H9 (cell line): ENCODE data around the gene IAH1. TPM values are rescaled to one million over a fixed set of nuclear protein-coding genes. Genes with fewer than 3 reads are reported as not detected.

Experiments used
- DNase-seq: peaks from one replicate; pipeline ENCODE4 v3.0.0-alpha.2; 2017
- H2AFZ ChIP-seq: one replicate; pipeline ENCODE4 v1.6.1; 2013; ENCODE audit warnings: mild to moderate bottlenecking, low read length, control low read depth, moderate library complexity
- H2AK5ac ChIP-seq: 2 replicates; pipeline ENCODE4 v1.6.1; 2013; ENCODE audit warnings: low read length, control low read depth, mixed read lengths; ENCODE audit not compliant: insufficient read length
- H2BK120ac ChIP-seq: one replicate; pipeline ENCODE4 v1.6.1; 2013; ENCODE audit warnings: low read depth, mild to moderate bottlenecking, low read length, control low read depth, inconsistent platforms; ENCODE audit not compliant: poor library complexity, severe bottlenecking
- H2BK12ac ChIP-seq: 2 replicates; pipeline ENCODE4 v1.6.1; 2013; ENCODE audit warnings: low read length, control low read depth, mixed read lengths, low read depth; ENCODE audit not compliant: insufficient read length
- H2BK15ac ChIP-seq: 2 replicates; pipeline ENCODE4 v1.6.1; 2013; ENCODE audit warnings: low read depth, low read length, control low read depth
- H2BK20ac ChIP-seq: one replicate; pipeline ENCODE4 v1.6.1; 2013; ENCODE audit warnings: low read depth, mild to moderate bottlenecking, low read length, control low read depth, inconsistent platforms; ENCODE audit not compliant: poor library complexity, severe bottlenecking
- H2BK5ac ChIP-seq: 2 replicates; pipeline ENCODE4 v1.6.1; 2013; ENCODE audit warnings: low read length, control low read depth, mixed read lengths; ENCODE audit not compliant: insufficient read length
- H3K14ac ChIP-seq: 2 replicates; pipeline ENCODE4 v1.6.1; 2013; ENCODE audit warnings: low read length, control low read depth; ENCODE audit not compliant: insufficient read depth
- H3K18ac ChIP-seq: 2 replicates; pipeline ENCODE4 v1.6.1; 2013; ENCODE audit warnings: low read depth, mild to moderate bottlenecking, mixed read lengths, low read length, control low read depth; ENCODE audit not compliant: insufficient read length
- H3K23ac ChIP-seq: 2 replicates; pipeline ENCODE4 v1.6.1; 2013; ENCODE audit warnings: low read length, control low read depth, mixed read lengths, low read depth; ENCODE audit not compliant: insufficient read length
- H3K23me2 ChIP-seq: 2 replicates; pipeline ENCODE4 v1.6.1; 2013; ENCODE audit warnings: low read depth, mild to moderate bottlenecking, mixed read lengths, low read length, control low read depth; ENCODE audit not compliant: insufficient read length, poor library complexity, severe bottlenecking
- H3K27ac ChIP-seq: 2 replicates; pipeline ENCODE4 v1.5.1; 2013; ENCODE audit warnings: low read length, control low read depth, mixed read lengths, low read depth; ENCODE audit not compliant: insufficient read length
- H3K27me3 ChIP-seq: 2 replicates; pipeline ENCODE4 v1.6.1; 2013; ENCODE audit warnings: low read length, control low read depth, inconsistent platforms; ENCODE audit not compliant: insufficient read depth
- H3K4ac ChIP-seq: 2 replicates; pipeline ENCODE4 v1.6.1; 2013; ENCODE audit warnings: low read depth, mild to moderate bottlenecking, control low read depth, inconsistent platforms, low read length, moderate library complexity
- H3K4me1 ChIP-seq: 2 replicates; pipeline ENCODE4 v1.6.1; 2013; ENCODE audit warnings: low read length, control low read depth, inconsistent platforms; ENCODE audit not compliant: insufficient read depth
- H3K4me2 ChIP-seq: 2 replicates; pipeline ENCODE4 v1.6.1; 2013; ENCODE audit warnings: low read length, control low read depth, mixed read lengths; ENCODE audit not compliant: insufficient read length, insufficient read depth
- H3K56ac ChIP-seq: 2 replicates; pipeline ENCODE4 v1.6.1; 2013; ENCODE audit warnings: low read depth, mild to moderate bottlenecking, mixed read lengths, low read length, control low read depth; ENCODE audit not compliant: insufficient read length
- H3K79me1 ChIP-seq: 2 replicates; pipeline ENCODE4 v1.6.1; 2013; ENCODE audit warnings: low read depth, mild to moderate bottlenecking, moderate library complexity, low read length, control low read depth, inconsistent platforms; ENCODE audit not compliant: insufficient read depth, poor library complexity, severe bottlenecking
- H3K79me2 ChIP-seq: 2 replicates; pipeline ENCODE4 v1.6.1; 2013; ENCODE audit warnings: low read length, control low read depth, inconsistent platforms; ENCODE audit not compliant: insufficient read depth
- H3K9ac ChIP-seq: 2 replicates; pipeline ENCODE4 v1.6.1; 2013; ENCODE audit warnings: low read length, control low read depth, mixed read lengths; ENCODE audit not compliant: insufficient read length; ENCODE audit errors: extremely low read depth
- H3K9me3 ChIP-seq: one replicate; pipeline ENCODE4 v1.6.1; 2013; ENCODE audit warnings: low read depth, low read length, inconsistent platforms; ENCODE audit not compliant: control insufficient read depth
- H3T11ph ChIP-seq: one replicate; pipeline ENCODE4 v1.6.1; 2013; ENCODE audit warnings: mild to moderate bottlenecking, low read length, control low read depth, inconsistent platforms
- H4K20me1 ChIP-seq: one replicate; pipeline ENCODE4 v1.6.1; 2013; ENCODE audit not compliant: control insufficient read depth, insufficient read length, insufficient read depth
- H4K5ac ChIP-seq: 2 replicates; pipeline ENCODE4 v1.6.1; 2013; ENCODE audit warnings: low read depth, mild to moderate bottlenecking, mixed read lengths, low read length, control low read depth; ENCODE audit not compliant: insufficient read length
- H4K8ac ChIP-seq: replicated peaks from 2 replicates; pipeline ENCODE4 v1.6.1; 2013; ENCODE audit warnings: low read length, control low read depth, mixed read lengths, low read depth; ENCODE audit not compliant: insufficient read length
- H4K91ac ChIP-seq: 2 replicates; pipeline ENCODE4 v1.6.1; 2013; ENCODE audit warnings: low read depth, mild to moderate bottlenecking, moderate library complexity, mixed read lengths, low read length, control low read depth; ENCODE audit not compliant: insufficient read length
- H3K27ac Mint-ChIP-seq, 3 experiments: 2 replicates in 2 of 3; 3 replicates in 1 of 3; pipeline ENCODE4 v1.8.0; 2020 to 2021; ENCODE audit warnings: mixed read lengths in 3 of 3, mild to moderate bottlenecking in 1 of 3, moderate library complexity in 1 of 3
- H3K27me3 Mint-ChIP-seq: 2 replicates; pipeline ENCODE4 v1.8.0; 2021; ENCODE audit warnings: low read depth, mild to moderate bottlenecking, moderate library complexity, mixed read lengths
- H3K36me3 Mint-ChIP-seq, 3 experiments: 2 replicates in 2 of 3; 3 replicates in 1 of 3; pipeline ENCODE4 v1.8.0; 2020 to 2021; ENCODE audit warnings: low read depth in 3 of 3, mixed read lengths in 3 of 3; ENCODE audit not compliant: insufficient read depth in 1 of 3
- H3K4me1 Mint-ChIP-seq, 2 experiments: 2 replicates each; pipeline ENCODE4 v1.8.0; 2020; ENCODE audit warnings: mixed read lengths in 2 of 2
- H3K4me3 Mint-ChIP-seq, 2 experiments: 2 replicates in 1 of 2; 3 replicates in 1 of 2; pipeline ENCODE4 v1.8.0; 2020 to 2021; ENCODE audit warnings: mild to moderate bottlenecking in 2 of 2, mixed read lengths in 2 of 2, moderate library complexity in 1 of 2
- H3K9me3 Mint-ChIP-seq, 2 experiments: 2 replicates in 1 of 2; 3 replicates in 1 of 2; pipeline ENCODE4 v1.8.0; 2020; ENCODE audit warnings: mild to moderate bottlenecking in 2 of 2, mixed read lengths in 2 of 2, moderate library complexity in 1 of 2
- WGBS: extraction: QIAGEN DNeasy Blood & Tissue Kit; methylation state at CpG from one replicate; pipeline ENCODE4 v1.1.7; 2013; ENCODE audit warnings: missing lambda C conversion rate, low lambda C conversion rate, mixed read lengths; ENCODE audit not compliant: insufficient read length; ENCODE audit errors: extremely low coverage; 5-methylcytosine and 5-hydroxymethylcytosine counted together
- total RNA-seq: library from RNA; stranded (reverse); gene quantifications from 2 replicates; pipeline ENCODE4 v1.2.1, GENCODE V29; 2021
- TF ChIP-seq, protein P1 (sequence below): fragments of 200-600 bp; sonication (generic); conservative IDR thresholded peaks from 3 replicates; pipeline ENCODE4 v1.8.0; 2021; ENCODE audit warnings: antibody characterized with exemption, mild to moderate bottlenecking

The IAH1 gene
- total RNA-seq, 1 experiment from 2014 or later: 25.6 TPM

DNA sequence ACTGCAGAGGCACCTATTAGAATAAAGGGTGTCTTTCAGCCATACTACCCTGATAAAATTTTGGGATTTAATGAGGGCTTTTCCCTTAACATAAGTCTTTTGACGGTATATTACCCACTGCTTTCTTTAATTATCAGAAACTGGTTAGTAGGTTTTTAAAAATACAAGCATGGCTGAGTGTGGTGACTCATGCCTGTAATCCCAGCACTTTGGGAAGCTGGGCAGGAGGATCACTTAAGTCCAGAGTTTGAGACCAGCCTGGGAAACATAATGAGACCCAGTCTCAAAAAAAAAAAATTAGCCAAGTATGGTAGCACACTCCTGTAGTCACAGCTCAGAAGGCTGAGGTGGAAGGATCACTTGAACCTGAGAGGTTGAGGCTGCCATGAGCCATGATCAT is 34.8 kb upstream of the IAH1 start:
- Histone ChIP-seq H3K79me1 (no peaks in the 10 kb centered on the region), H4K20me1 (no peaks in the 10 kb centered on the region), H2BK20ac (no peak overlapping the region), H2BK120ac (no peak overlapping the region), H3K4me2 (no peak overlapping the region), H2AK5ac (no peak overlapping the region), H3K79me2 (no peaks in the 10 kb centered on the region), H3K9ac (no peak overlapping the region), H4K91ac (no peak overlapping the region), H2AFZ (no peak overlapping the region), H2BK15ac (no peak overlapping the region), H3K4me1 (no peaks in the 10 kb centered on the region), H3T11ph (no peak overlapping the region), H3K27ac (no peak overlapping the region), H3K23ac (no peak overlapping the region), H3K23me2 (no peaks in the 10 kb centered on the region), H4K8ac (no peak overlapping the region), H3K4ac (no peak overlapping the region), H3K56ac (no peak overlapping the region), H3K18ac (no peak overlapping the region), H3K27me3 (no peaks in the 10 kb centered on the region), H3K9me3 (no peaks in the 10 kb centered on the region), H2BK5ac (no peak overlapping the region), H2BK12ac (no peak overlapping the region), H4K5ac (no peak overlapping the region), H3K14ac (no peak overlapping the region)
- Mint-ChIP-seq H3K9me3 (no peaks in the 10 kb centered on the region), H3K27ac (no peak overlapping the region), H3K4me3 (no peak overlapping the region), H3K4me1 (no peaks in the 10 kb centered on the region), H3K27me3 (no peaks in the 10 kb centered on the region), H3K36me3 (peaks cover 34 to 70% (median 69%) of the 10 kb centered on the region in 3 experiments; a peak in 6 of 7 replicates)
- DNase-seq: no peak
- no CpG with 5 or more reads among the region's 1 CpG for WGBS
- TF ChIP-seq, protein P1, sequence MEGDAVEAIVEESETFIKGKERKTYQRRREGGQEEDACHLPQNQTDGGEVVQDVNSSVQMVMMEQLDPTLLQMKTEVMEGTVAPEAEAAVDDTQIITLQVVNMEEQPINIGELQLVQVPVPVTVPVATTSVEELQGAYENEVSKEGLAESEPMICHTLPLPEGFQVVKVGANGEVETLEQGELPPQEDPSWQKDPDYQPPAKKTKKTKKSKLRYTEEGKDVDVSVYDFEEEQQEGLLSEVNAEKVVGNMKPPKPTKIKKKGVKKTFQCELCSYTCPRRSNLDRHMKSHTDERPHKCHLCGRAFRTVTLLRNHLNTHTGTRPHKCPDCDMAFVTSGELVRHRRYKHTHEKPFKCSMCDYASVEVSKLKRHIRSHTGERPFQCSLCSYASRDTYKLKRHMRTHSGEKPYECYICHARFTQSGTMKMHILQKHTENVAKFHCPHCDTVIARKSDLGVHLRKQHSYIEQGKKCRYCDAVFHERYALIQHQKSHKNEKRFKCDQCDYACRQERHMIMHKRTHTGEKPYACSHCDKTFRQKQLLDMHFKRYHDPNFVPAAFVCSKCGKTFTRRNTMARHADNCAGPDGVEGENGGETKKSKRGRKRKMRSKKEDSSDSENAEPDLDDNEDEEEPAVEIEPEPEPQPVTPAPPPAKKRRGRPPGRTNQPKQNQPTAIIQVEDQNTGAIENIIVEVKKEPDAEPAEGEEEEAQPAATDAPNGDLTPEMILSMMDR: no peak
